ENCODE measurements around the gene KDM7A. TPM values are rescaled to one million over a fixed set of nuclear protein-coding genes. Genes with fewer than 3 reads are reported as not detected.

The KDM7A gene
- total and polyA plus RNA-seq, 10 of the 15 experiments (the other 5 are each of a cell fraction or from before 2014, with no cell fraction given): 0.07 to 0.96 (median 0.74) TPM

DNA sequence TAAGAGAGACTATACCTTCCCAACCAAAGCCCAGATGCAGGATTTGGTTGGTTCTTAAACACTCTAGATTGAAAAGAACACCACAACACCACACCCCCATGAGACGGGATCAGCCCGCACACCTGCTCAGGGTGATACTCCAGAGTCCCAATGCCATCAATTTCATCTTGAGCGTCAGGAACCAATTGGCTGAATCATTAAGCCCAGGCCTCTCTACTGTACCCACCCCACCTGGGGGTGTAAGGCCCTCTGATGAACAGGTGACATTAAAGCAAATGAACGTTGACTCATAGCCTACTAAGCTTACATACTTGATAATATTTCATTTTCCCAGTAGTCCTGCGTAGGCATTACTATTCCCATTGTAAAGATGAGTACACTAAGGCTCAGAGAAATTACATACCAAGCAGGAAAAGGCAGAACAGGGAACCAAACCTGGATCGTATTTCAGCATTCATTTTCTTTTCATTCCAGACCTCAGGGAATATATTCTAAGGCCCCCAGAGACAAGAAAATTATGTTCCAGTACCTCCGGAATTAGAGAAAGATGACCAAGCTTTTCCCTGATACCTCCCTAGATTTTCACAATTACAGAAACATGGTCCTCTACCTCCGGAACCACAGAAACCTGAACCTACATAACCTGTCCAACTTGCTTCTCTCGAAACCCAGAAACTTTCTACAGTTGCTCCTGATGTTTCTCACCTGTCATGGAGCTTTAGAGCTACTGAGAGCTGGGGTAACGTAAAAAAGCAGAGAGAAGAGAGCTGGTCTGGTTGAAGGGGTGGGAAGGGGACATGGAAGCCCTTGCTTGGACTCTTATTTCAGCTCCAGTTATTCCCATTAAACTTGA, 43.1 kb upstream of the KDM7A start:
- H3K4me1 ChIP-seq (ENCODE audit: control insufficient read depth, insufficient read depth, low read length): peaks cover 23% of the 10 kb centered on the region
- H3K4me3 ChIP-seq: no peak overlapping the region
- no TSS peak for BruUV-seq (replicated peaks)
- no peak overlapping the region for H2AFZ ChIP-seq (ENCODE audit: control insufficient read depth, low read depth, low read length)
- intact Hi-C loops (cut with micrococcal nuclease; ENCODE audit: unreplicated experiment) (no loop called here), in situ Hi-C loops (cut with MboI) (no loop called here)
- peaks cover 21% of the 10 kb centered on the region for H3K9me3 ChIP-seq (replicated peaks; ENCODE audit: control insufficient read depth, insufficient read depth, low read length)
- H3K27ac ChIP-seq (ENCODE audit: control insufficient read depth, insufficient read depth): no peak overlapping the region
- ChIA-PET POLR2A (no interaction called here), SMC1A (ENCODE audit: uncharacterized antibody, unreplicated experiment) (interaction anchor here (0.6 kb wide), 1 partner anchor 84 kb away, joined by 3 read pairs; no protein-coding TSS in a partner anchor), CTCF (no interaction called here), RAD21 (ENCODE audit: unreplicated experiment) (interaction anchor here (0.6 kb wide), 1 partner anchor 573 kb away, joined by 3 read pairs; no protein-coding TSS in a partner anchor)
- no peak overlapping the region for H3K9ac ChIP-seq (ENCODE audit: control insufficient read depth, insufficient read depth, low read length)
- H3K4me2 ChIP-seq (ENCODE audit: control insufficient read depth, insufficient read depth): no peak overlapping the region
- peaks cover 2 to 7% of the 10 kb centered on the region in 2 experiments; a peak in 3 of 4 replicates for H3K27me3 ChIP-seq (replicated peaks in 1 of 2; ENCODE audit: control insufficient read depth in 2 of 2, insufficient read depth in 2 of 2, low read length in 1 of 2)
- DNase-seq (ENCODE audit: low read depth, low spot score): no peak
- no peak for FAIRE-seq
- ATAC-seq: no peak
- TF ChIP-seq, protein P1, sequence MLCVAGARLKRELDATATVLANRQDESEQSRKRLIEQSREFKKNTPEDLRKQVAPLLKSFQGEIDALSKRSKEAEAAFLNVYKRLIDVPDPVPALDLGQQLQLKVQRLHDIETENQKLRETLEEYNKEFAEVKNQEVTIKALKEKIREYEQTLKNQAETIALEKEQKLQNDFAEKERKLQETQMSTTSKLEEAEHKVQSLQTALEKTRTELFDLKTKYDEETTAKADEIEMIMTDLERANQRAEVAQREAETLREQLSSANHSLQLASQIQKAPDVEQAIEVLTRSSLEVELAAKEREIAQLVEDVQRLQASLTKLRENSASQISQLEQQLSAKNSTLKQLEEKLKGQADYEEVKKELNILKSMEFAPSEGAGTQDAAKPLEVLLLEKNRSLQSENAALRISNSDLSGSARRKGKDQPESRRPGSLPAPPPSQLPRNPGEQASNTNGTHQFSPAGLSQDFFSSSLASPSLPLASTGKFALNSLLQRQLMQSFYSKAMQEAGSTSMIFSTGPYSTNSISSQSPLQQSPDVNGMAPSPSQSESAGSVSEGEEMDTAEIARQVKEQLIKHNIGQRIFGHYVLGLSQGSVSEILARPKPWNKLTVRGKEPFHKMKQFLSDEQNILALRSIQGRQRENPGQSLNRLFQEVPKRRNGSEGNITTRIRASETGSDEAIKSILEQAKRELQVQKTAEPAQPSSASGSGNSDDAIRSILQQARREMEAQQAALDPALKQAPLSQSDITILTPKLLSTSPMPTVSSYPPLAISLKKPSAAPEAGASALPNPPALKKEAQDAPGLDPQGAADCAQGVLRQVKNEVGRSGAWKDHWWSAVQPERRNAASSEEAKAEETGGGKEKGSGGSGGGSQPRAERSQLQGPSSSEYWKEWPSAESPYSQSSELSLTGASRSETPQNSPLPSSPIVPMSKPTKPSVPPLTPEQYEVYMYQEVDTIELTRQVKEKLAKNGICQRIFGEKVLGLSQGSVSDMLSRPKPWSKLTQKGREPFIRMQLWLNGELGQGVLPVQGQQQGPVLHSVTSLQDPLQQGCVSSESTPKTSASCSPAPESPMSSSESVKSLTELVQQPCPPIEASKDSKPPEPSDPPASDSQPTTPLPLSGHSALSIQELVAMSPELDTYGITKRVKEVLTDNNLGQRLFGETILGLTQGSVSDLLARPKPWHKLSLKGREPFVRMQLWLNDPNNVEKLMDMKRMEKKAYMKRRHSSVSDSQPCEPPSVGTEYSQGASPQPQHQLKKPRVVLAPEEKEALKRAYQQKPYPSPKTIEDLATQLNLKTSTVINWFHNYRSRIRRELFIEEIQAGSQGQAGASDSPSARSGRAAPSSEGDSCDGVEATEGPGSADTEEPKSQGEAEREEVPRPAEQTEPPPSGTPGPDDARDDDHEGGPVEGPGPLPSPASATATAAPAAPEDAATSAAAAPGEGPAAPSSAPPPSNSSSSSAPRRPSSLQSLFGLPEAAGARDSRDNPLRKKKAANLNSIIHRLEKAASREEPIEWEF (IDR thresholded peaks at IDR 0.05; ENCODE audit: insufficient replicate concordance, low read depth, low read length): no peak
- TF ChIP-seq TARDBP (IDR thresholded peaks at IDR 0.05; ENCODE audit: borderline replicate concordance) (no peak), NFXL1 (IDR thresholded peaks at IDR 0.05; ENCODE audit: borderline replicate concordance) (no peak), PAX8 (IDR thresholded peaks at IDR 0.05) (no peak), SUZ12 (IDR thresholded peaks at IDR 0.05; ENCODE audit: unreplicated experiment) (no peak), CBFB (IDR thresholded peaks at IDR 0.05; ENCODE audit: low read depth) (no peak), SMARCA5 (IDR thresholded peaks at IDR 0.05) (no peak), ETV6 (conservative IDR thresholded peaks at IDR 0.05 in 1 of 2, IDR thresholded peaks at IDR 0.05 in 1 of 2; ENCODE audit: borderline replicate concordance in 1 of 2, low read depth in 1 of 2) (no peak), BRCA1 (IDR thresholded peaks at IDR 0.05; ENCODE audit: low read depth, low read length) (no peak), IRF4 (IDR thresholded peaks at IDR 0.05; ENCODE audit: low read depth, low read length) (no peak), SMAD1 (IDR thresholded peaks at IDR 0.05; ENCODE audit: low read depth, partially characterized antibody) (no peak), WRNIP1 (IDR thresholded peaks at IDR 0.05; ENCODE audit: borderline replicate concordance, low read depth, low read length) (no peak), SUPT20H (IDR thresholded peaks at IDR 0.05; ENCODE audit: borderline replicate concordance, control insufficient read depth, low read depth, low read length) (no peak)
- TF ChIP-seq, protein P2, sequence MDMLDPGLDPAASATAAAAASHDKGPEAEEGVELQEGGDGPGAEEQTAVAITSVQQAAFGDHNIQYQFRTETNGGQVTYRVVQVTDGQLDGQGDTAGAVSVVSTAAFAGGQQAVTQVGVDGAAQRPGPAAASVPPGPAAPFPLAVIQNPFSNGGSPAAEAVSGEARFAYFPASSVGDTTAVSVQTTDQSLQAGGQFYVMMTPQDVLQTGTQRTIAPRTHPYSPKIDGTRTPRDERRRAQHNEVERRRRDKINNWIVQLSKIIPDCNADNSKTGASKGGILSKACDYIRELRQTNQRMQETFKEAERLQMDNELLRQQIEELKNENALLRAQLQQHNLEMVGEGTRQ (IDR thresholded peaks at IDR 0.05; ENCODE audit: borderline replicate concordance, low read depth, low read length): no peak
- H3K36me3 ChIP-seq (ENCODE audit: control insufficient read depth in 2 of 2, insufficient read depth in 2 of 2, low read length in 1 of 2): no peaks in the 10 kb centered on the region
- no peaks in the 10 kb centered on the region for H4K20me1 ChIP-seq (ENCODE audit: control insufficient read depth, insufficient read depth)
- H3K79me2 ChIP-seq (ENCODE audit: control insufficient read depth, insufficient read depth, low read length): no peaks in the 10 kb centered on the region
- WGBS (ENCODE audit: insufficient coverage, insufficient replicate concordance, low lambda C conversion rate, missing lambda C conversion rate): 71% methylated on average over 10 of the region's 10 CpGs

All from GM12878 (cell line).